A172 (cell line): Measurements from ENCODE around the gene DOK5. TPM values are rescaled to one million over a fixed set of nuclear protein-coding genes. Genes with fewer than 3 reads are reported as not detected.

Source experiments
- DNase-seq: peaks from one replicate; pipeline ENCODE4 v3.0.0-alpha.2; 2015; ENCODE audit warnings: low spot score
- total RNA-seq: library from RNA; depleted of rRNA; stranded (reverse); fragments of >200 nt; shearing (Covaris generic); gene quantifications from 2 replicates; pipeline ENCODE4 v1.2.3, GENCODE V29; 2014

Gene DOK5
- total RNA-seq, 1 experiment from 2014 or later = not detected

- no peak for DNase-seq
Measured at GRCh38 chr20:54692168-54692887, 216.9 kb downstream of the DOK5 start.

DNA sequence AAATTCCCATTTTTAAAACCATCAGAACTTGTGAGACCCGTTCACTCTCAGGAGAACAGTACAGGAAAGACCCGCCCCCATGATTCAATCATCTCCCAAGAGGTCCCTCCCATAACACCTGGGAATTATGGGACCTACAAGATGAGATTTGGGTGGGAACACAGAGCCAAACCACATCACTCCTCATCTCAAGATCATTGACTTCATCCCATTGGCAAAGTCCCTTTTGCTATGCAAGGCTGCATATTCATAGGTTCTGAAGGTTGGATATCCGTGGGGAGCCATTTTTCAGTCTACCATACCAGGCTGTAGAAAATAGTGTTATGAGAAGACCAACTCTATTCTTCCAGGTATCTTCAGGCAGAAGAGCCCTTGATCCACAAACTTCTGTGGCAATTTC is 219.1 kb downstream of the DOK5 start:
- DNase-seq = no peak

DNA sequence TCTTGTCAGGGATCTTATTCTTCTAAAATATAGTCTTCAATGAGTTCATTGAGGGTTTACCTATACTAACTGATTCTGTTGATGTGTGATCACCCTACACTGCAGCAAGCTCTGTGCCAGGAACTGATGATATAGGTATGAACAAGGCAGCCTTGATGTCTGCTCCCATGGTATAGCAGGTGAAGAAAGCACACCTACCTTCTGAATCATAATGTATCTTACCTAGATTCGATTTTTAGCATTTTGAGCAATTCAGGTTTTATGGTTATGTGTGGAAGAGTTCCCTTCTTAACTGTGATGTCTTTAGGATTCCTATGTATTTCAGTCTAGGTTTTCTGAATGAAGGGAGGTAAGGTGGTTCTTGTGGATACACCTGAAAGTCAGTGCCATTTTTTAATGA is 223.0 kb downstream of the DOK5 start:
- DNase-seq = no peak
